IMR-90 (cell line): ENCODE measurements around the gene TRUB2.

Source experiments
- BHLHE40 ChIP-seq: fragments of 150-350 bp; IDR thresholded peaks from 2 replicates; pipeline ENCODE4 v1.6.1; 2016; ENCODE audit warnings: mild to moderate bottlenecking, low read depth, low read length
- CEBPB ChIP-seq: IDR thresholded peaks from 2 replicates; pipeline ENCODE4 v1.6.1; 2012; ENCODE audit warnings: low read depth, low read length, improper control_type of control experiment
- CHD1 ChIP-seq: IDR thresholded peaks from 2 replicates; pipeline ENCODE4 v1.6.1; 2012; ENCODE audit warnings: low read depth, low read length, improper control_type of control experiment
- MAZ ChIP-seq: IDR thresholded peaks from 2 replicates; pipeline ENCODE4 v1.6.1; 2012; ENCODE audit warnings: low read depth, mild to moderate bottlenecking, low read length, improper control_type of control experiment, moderate library complexity, borderline replicate concordance
- MXI1 ChIP-seq: IDR thresholded peaks from 2 replicates; pipeline ENCODE4 v1.6.1; 2012; ENCODE audit warnings: low read depth, mild to moderate bottlenecking, low read length, moderate library complexity, borderline replicate concordance
- NFE2L2 ChIP-seq: fragments of 150-350 bp; IDR thresholded peaks from 2 replicates; pipeline ENCODE4 v1.6.1; 2016; ENCODE audit warnings: low read depth, mild to moderate bottlenecking, low read length
- POLR2A ChIP-seq: IDR thresholded peaks from 2 replicates; pipeline ENCODE4 v1.6.1; 2012; ENCODE audit warnings: mild to moderate bottlenecking, low read depth, low read length
- RAD21 ChIP-seq: IDR thresholded peaks from 2 replicates; pipeline ENCODE4 v1.6.1; 2012; ENCODE audit warnings: low read length, improper control_type of control experiment
- RFX5 ChIP-seq: IDR thresholded peaks from 2 replicates; pipeline ENCODE4 v1.8.0; 2012; ENCODE audit warnings: low read depth, mild to moderate bottlenecking, low read length, moderate library complexity
- TF ChIP-seq, protein P1 (sequence below): fragments of 150-350 bp; IDR thresholded peaks from 2 replicates; pipeline ENCODE4 v1.6.1; 2016; ENCODE audit warnings: low read depth, mild to moderate bottlenecking, low read length, moderate library complexity, borderline replicate concordance
- TF ChIP-seq, protein P2 (sequence below): conservative IDR thresholded peaks from 2 replicates; pipeline ENCODE4 v1.5.1; 2012; ENCODE audit warnings: mild to moderate bottlenecking, low read depth, low read length, improper control_type of control experiment
- TF ChIP-seq, protein P3 (sequence below): fragments of 150-350 bp; IDR thresholded peaks from 2 replicates; pipeline ENCODE4 v1.6.1; 2017; ENCODE audit warnings: mild to moderate bottlenecking, antibody characterized with exemption, low read length, low read depth

DNA sequence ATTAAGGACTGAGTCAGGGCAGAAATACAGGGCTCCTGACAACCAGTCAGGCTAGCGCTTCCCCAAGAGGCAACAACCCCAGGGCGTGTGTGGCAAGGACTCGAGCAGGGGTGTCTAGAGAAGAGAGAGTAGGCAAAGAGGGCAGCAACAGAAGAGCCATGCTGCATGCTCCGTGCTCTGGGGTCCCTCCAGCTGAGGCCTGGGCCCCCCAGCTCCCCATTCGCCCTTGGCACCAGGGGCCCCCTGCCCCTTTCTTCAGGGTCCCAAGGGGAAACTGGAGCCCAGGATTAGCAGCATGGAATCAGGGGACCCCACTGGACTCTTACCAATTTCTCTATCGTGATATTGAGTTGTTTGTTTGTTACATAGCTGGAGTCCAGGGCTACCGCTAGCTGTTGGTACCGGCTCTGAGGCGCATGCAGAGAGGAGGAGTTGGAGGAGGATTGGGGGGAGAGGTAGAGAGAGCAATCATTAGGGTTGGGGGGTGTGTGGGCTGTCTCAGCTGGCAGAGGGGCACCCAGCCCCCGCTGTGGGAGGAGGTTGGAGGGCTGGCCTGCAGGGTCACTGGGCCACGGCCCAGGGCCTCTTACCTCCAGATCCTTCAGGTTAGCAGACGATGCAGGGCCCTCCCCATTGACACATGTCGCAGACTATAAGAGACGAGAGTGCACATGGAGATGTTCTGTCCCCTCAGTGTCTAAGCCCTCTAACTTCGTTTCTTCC is 55.2 kb downstream of the TRUB2 start:
- TF ChIP-seq, protein P1, sequence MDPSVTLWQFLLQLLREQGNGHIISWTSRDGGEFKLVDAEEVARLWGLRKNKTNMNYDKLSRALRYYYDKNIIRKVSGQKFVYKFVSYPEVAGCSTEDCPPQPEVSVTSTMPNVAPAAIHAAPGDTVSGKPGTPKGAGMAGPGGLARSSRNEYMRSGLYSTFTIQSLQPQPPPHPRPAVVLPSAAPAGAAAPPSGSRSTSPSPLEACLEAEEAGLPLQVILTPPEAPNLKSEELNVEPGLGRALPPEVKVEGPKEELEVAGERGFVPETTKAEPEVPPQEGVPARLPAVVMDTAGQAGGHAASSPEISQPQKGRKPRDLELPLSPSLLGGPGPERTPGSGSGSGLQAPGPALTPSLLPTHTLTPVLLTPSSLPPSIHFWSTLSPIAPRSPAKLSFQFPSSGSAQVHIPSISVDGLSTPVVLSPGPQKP = no peak
- TF ChIP-seq, protein P2, sequence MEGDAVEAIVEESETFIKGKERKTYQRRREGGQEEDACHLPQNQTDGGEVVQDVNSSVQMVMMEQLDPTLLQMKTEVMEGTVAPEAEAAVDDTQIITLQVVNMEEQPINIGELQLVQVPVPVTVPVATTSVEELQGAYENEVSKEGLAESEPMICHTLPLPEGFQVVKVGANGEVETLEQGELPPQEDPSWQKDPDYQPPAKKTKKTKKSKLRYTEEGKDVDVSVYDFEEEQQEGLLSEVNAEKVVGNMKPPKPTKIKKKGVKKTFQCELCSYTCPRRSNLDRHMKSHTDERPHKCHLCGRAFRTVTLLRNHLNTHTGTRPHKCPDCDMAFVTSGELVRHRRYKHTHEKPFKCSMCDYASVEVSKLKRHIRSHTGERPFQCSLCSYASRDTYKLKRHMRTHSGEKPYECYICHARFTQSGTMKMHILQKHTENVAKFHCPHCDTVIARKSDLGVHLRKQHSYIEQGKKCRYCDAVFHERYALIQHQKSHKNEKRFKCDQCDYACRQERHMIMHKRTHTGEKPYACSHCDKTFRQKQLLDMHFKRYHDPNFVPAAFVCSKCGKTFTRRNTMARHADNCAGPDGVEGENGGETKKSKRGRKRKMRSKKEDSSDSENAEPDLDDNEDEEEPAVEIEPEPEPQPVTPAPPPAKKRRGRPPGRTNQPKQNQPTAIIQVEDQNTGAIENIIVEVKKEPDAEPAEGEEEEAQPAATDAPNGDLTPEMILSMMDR = no peak
- TF ChIP-seq BHLHE40 = no peak
- TF ChIP-seq POLR2A = no peak
- TF ChIP-seq RFX5 = no peak
- TF ChIP-seq RAD21 = no peak
- TF ChIP-seq MAZ = no peak
- no peak for TF ChIP-seq NFE2L2
- TF ChIP-seq, protein P3, sequence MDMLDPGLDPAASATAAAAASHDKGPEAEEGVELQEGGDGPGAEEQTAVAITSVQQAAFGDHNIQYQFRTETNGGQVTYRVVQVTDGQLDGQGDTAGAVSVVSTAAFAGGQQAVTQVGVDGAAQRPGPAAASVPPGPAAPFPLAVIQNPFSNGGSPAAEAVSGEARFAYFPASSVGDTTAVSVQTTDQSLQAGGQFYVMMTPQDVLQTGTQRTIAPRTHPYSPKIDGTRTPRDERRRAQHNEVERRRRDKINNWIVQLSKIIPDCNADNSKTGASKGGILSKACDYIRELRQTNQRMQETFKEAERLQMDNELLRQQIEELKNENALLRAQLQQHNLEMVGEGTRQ = no peak
- TF ChIP-seq CEBPB = no peak
- no peak for TF ChIP-seq CHD1
- no peak for TF ChIP-seq MXI1
